Mucosa of descending colon (tissue), 3 donors: Measurements from ENCODE around the gene GPANK1. TPM values are rescaled to one million over a fixed set of nuclear protein-coding genes. Genes with fewer than 3 reads are reported as not detected.
"Not testable (repeated sequence)": the region's sequence is repeated elsewhere in the genome, so short reads cannot be mapped to it uniquely, and the experiment has no call there.

Source experiments
- ATAC-seq: fragments of 200-7000 bp; cut with Tn5 transposase; one replicate; pipeline ENCODE4 v1.9.1; 2020; ENCODE audit warnings: mild to moderate bottlenecking, moderate library complexity
- DNase-seq, 3 donors: peaks; one replicate each; pipeline ENCODE4 v3.0.0-alpha.2; 2020
- H3K36me3 ChIP-seq: fragments of 200-600 bp; one replicate; pipeline ENCODE4 v1.8.0; 2021; ENCODE audit warnings: low read depth, mild to moderate bottlenecking
- H3K4me1 ChIP-seq: fragments of 200-600 bp; one replicate; pipeline ENCODE4 v1.8.0; 2021; ENCODE audit warnings: low read depth, mild to moderate bottlenecking
- H3K4me3 ChIP-seq: fragments of 200-600 bp; one replicate; pipeline ENCODE4 v1.8.0; 2021; ENCODE audit warnings: mild to moderate bottlenecking
- H3K9me3 ChIP-seq: fragments of 200-600 bp; one replicate; pipeline ENCODE4 v1.8.0; 2021; ENCODE audit warnings: mild to moderate bottlenecking
- CTCF ChIP-seq: fragments of 200-600 bp; IDR thresholded peaks from one replicate; pipeline ENCODE4 v1.8.0; 2022; ENCODE audit warnings: antibody characterized with exemption, mild to moderate bottlenecking
- intact Hi-C, 2 donors: fragments of 100-400 bp; cut with DNase I in 1 of 2; cut with micrococcal nuclease in 1 of 2; formaldehyde crosslinking; loops; one replicate each; pipeline versions ENCODE4 v1.11.0 to v1.11.1; 2022; cut with DNase I, micrococcal nuclease
- total RNA-seq, 3 donors: library from RNA; stranded (reverse); fragmentation: NEBNext Ultra II Directional in 2 of 3; extraction: Animal tissue kit (Norgen Biotek cat#: 25700) in 2 of 3; gene quantifications; one replicate each; pipeline versions ENCODE4 v1.2.1 to v1.2.4, GENCODE V29; 2021 to 2023
- donor health status: DM: no; HTN: no; CAD: no; lungs with moderate emphysema.
- donor health status: DM: no; HTN: no; CAD: no.
- donor health status: DM: no; HTN: yes; CAD: no.

Gene GPANK1
- total RNA-seq, 3 donors from 2014 or later = 13.4 to 17.7 (median 17.4) TPM

DNA sequence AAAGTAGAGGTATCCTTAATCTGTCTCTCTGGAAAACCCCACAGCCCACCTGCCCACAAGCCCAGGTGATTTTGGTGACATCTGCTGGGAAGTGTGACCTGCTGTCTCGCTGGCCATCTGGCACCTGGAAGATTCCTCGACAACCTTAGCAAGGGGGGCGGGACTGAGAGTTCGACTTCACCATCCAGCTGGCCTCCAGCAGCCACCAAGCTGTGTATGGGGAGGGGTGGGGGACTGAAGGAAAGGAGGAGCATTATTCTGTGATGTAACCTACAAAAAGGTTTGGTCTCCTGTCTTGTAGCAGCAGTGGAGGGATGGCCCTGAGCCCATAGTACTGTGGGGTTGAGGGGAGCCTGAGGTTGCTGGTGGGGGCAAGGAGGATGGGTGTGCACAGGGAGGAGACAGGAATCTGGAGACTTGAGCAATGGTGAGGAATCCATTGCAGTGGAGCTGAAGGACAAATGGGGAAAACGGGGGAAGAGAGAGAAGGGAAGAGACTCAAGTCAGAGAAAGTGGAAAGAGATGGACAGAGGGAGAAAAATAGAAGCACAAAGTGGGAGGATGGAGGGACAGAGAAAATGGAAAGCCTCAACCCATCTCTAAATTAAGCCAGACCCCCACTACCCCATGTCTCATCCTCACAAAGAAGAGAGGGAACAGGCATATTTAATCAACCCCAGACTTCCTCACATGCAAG is 45.9 kb upstream of the GPANK1 start:
- Histone ChIP-seq H3K4me3 (no peak overlapping the region), H3K4me1 (peaks cover 17% of the 10 kb centered on the region), H3K9me3 (no peaks in the 10 kb centered on the region), H3K36me3 (no peaks in the 10 kb centered on the region)
- ATAC-seq = peak; percentile 5
- intact Hi-C loops = no loop called here
- DNase-seq = no peak
- no peak for TF ChIP-seq CTCF

DNA sequence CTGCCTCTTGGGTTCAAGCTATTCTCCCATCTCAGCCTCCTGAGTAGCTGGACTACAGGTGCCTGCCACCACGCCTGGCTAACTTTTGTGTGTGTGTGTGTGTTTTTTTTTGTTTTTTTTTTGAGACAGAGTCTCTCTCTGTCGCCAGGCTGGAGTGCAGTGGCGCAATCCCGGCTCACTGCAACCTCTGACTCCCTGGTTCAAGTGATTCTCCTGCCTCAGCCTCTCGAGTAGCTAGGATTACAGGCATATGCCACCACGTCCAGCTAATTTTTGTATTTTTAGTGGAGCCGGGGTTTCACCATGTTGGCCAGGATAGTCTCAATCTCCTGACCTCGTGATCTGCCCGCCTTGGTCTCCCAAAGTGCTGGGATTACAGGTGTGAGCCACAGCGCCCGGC is 44.4 kb upstream of the GPANK1 start:
- H3K4me1 ChIP-seq = peaks cover 13% of the 10 kb centered on the region
- intact Hi-C loops = not testable (repeated sequence)

GRCh38 chr6:31708224-31708623 is 43.4 kb upstream of the GPANK1 start:
- intact Hi-C loops = no loop called here
- TF ChIP-seq CTCF = no peak

More for the DNA sequence above, 44.4 kb upstream of the GPANK1 start:
- not testable (repeated sequence) for DNase-seq, ATAC-seq, H3K9me3 ChIP-seq, H3K4me3 ChIP-seq, H3K36me3 ChIP-seq

GRCh38 chr6:31707701-31708100 is 42.9 kb upstream of the GPANK1 start:
- ATAC-seq = no peak
- DNase-seq = no peak
- H3K4me3 ChIP-seq = no peak overlapping the region
- no peaks in the 10 kb centered on the region for H3K9me3 ChIP-seq
- no peak for TF ChIP-seq CTCF
- intact Hi-C loops = no loop called here
- H3K36me3 ChIP-seq = no peaks in the 10 kb centered on the region
- H3K4me1 ChIP-seq = peaks cover 12% of the 10 kb centered on the region

More at GRCh38 chr6:31708224-31708623, 43.4 kb upstream of the GPANK1 start:
- ATAC-seq = no peak
- H3K4me1 ChIP-seq = peaks cover 12% of the 10 kb centered on the region
- no peaks in the 10 kb centered on the region for H3K9me3 ChIP-seq
- H3K4me3 ChIP-seq = no peak overlapping the region
- DNase-seq = no peak
- H3K36me3 ChIP-seq = no peaks in the 10 kb centered on the region

GRCh38 chr6:31706599-31706998 is 41.8 kb upstream of the GPANK1 start, which contains the start of gene LY6G6F:
Gene LY6G6F, plus strand, starts transcription at chr6:31706866. Its CDS starts 41 bp downstream, at chr6:31706907.
- H3K4me3 ChIP-seq = no peak within 1 kb of the TSS
- ATAC-seq (no peak), DNase-seq (no peak)
- H3K36me3 ChIP-seq = no peaks in the 10 kb centered on the region
- H3K9me3 ChIP-seq = no peaks in the 10 kb centered on the region
- TF ChIP-seq CTCF = no peak
- peaks cover 17% of the 10 kb centered on the region for H3K4me1 ChIP-seq
- intact Hi-C loops = no loop called here

DNA sequence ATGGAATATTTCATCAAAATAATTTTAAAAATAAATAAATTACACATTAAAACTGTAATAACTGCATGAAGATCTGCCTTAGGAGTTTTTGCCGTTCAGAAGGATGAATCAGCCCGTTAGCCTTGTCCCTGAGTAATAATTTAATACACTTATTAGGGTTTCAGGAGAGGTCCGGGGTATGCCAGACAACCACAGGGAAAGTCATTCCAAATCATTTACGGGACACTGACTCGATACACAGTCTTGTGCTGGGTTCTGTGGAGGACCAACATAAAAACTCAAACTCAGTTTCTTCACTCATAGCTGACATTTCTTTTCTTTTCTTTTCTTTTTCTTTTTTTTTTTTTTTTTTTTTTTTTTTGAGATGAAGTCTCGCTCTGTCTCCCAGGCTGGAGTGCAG is 41.1 kb upstream of the GPANK1 start:
- Histone ChIP-seq H3K4me1 (peaks cover 20% of the 10 kb centered on the region), H3K9me3 (no peaks in the 10 kb centered on the region), H3K36me3 (no peaks in the 10 kb centered on the region), H3K4me3 (no peak overlapping the region)
- TF ChIP-seq CTCF = no peak
- ATAC-seq = no peak
- no peak for DNase-seq
- intact Hi-C loops = no loop called here
